T-helper 9 cell (primary cell): ENCODE data around the gene FTMT.
"Not testable (repeated sequence)": the region's sequence is repeated elsewhere in the genome, so short reads cannot be mapped to it uniquely, and the experiment has no call there.

Experiments
- DNase-seq: peaks from one replicate; pipeline ENCODE4 v3.0.0-alpha.2; 2020
- total RNA-seq, 2 donors: gene quantifications; one replicate each; lab custom pipeline; 2026; lab: John Stamatoyannopoulos, UW

The FTMT gene
- 0 reads per million in 2 donors for total RNA-seq

DNA sequence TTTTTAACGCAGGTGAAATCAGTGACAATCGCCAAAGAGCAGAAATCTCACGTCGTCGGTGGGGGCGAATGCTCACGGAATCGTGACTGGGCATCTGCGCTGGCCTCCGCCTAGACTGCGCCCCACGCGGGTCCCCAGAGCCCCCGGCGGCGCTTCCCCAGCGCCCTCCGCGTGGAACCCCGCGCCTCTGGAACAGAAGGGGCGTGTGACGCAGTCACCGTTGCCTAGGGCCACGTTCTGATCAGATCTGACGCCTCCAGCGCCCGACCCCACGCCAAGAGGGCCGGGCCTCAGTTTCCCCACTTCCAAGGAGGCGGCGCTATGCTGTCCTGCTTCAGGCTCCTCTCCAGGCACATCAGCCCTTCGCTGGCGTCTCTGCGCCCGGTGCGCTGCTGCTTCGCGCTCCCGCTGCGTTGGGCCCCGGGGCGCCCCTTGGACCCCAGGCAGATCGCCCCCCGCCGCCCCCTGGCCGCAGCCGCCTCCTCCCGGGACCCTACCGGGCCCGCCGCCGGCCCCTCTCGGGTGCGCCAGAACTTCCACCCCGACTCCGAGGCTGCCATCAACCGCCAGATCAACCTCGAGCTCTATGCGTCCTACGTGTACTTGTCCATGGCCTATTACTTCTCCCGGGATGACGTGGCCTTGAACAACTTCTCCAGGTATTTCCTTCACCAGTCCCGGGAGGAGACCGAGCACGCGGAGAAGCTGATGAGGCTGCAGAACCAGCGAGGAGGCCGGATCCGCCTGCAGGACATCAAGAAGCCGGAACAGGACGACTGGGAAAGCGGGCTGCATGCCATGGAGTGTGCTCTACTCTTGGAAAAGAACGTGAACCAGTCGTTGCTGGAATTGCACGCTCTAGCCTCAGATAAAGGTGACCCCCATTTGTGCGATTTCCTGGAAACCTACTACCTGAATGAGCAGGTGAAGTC is at the start of gene FTMT:
FTMT (plus strand) TSS at position 240 of the 932 bp plus-strand sequence; CDS start at position 322, 82 bp downstream.
- no peak for DNase-seq

DNA sequence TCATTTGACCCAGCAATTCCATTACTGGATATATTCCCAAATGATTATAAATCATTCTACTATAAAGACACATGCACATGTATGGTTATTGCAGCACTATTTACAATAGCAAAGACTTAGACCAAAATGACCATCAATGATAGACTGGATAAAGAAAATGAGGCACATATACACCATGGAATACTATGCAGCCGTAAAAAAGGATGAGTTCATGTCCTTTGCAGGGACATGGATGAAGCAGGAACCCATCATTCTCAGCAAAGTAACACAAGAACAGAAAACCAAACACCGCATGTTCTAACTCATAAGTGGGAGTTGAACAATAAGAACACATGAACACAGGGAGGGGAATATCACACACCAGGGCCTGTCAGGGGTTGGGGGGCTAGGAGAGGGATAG is 46.4 kb upstream of the FTMT start:
- not testable (repeated sequence) for DNase-seq

DNA sequence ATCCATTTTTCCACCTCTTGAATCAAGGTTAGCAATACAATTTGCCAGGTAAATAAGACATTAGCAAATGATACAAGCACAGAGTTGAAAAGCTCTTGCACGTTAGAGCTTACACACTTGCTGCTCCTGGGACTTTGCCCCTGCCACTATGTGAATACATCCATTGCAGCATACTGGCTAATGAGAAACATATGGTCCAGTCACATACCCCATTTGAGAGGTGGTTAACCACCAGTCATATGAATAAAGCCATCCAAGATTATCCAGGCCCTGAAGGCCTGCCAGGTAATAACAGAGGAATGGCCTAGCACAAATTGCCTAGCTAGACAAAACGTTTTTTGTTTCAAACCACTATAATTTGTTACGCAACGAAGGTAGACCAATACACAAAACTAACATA is 45.8 kb upstream of the FTMT start:
- DNase-seq = no peak

DNA sequence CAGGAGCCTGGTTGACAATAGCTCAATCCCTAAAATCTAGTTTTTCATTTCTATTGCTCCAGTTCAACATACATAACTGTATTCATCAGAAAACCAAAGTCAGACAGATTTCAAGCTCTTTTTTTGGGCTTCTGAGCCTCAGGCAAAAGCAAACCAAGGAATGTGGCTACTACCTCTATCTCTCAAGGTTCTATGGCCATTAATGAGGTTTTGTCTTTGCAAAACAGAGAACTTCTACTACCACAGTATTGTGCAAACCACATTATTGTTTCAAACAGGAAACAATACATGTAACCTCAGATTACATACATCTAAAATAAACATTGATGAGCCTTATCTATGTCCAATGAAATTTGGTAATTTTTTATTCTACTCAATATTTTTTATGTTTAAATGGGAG is 35.5 kb upstream of the FTMT start:
- DNase-seq = no peak

DNA sequence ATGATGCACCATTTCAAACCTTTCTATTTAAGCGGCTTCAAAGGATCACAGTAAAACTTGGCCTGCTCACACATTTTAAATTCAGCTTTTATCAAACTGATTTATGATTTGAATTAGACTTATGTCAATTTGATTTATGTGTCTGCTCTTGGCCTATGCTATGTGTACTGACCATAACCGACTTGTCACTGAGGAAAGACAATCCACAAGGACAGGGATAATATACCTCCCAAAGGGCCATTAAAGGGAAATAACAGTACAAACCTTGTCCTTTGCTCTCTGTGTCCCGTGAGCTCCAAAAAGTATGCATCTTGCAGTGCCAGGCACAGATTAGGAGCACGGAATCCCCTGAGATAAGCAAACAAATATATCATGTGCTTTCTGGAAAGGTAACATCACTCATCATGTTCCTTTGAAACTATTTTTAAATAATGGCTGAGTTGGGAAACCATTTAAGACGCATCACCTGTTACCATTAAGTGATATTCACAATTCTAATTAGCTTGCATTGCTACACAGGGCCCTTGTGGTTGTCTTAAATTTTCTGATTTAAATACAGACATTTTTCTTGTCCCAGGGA is 31.9 kb upstream of the FTMT start:
- no peak for DNase-seq

DNA sequence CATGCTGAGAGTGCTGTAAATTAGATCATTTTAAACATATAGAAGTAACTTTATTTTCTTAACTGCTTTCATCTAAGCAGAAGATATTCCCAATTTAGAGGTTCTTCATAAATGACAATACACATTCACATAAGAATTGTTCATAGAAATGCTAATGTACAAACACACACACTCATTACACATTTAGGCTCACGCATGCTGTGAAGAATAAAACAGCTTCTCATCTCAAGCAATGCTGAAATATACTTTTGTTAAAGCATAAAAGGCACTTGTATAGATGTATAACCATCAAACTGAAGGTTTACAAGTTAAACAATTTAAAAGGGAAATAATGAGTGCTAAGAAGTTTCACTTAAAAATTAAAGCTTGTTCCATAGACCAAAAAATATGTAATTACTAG is 18.1 kb upstream of the FTMT start:
- no peak for DNase-seq

DNA sequence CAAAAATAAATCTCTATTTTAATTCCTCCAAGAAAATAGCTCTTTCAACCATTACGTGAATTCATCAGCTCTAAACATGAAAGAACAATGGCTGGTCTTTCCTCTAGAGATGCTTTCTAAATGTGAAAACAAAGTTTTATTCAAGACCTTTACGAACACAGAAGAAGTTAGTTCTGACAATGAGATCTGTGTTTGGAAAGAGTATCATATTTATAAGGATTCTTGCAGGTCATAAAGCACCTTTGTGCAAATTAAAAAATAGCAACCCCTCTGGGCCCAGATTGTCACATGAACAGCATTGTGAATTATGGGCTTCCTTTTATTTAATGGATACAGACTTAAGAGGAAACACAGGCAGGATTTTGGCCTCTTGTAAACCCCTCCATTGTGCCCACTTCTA is 17.7 kb upstream of the FTMT start:
- DNase-seq = no peak

DNA sequence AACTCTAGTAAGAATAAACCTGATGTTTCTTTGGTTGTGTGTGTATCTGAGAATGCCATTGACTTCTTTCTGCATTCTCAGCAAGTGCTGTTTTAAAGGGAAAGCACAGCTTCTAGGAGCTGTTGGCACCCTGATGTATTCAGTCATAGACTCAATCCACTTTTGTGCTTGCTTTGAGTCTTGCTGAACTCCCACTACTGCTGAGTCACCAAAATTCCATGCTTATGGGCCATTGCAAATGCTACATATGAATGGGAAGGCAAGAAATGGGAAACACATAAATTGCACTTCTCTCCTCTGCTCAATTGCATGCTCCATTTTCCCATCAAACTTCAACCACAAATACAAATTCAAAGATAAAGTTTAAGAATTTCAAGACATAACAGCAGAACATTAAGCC is 9.8 kb upstream of the FTMT start:
- DNase-seq = no peak

DNA sequence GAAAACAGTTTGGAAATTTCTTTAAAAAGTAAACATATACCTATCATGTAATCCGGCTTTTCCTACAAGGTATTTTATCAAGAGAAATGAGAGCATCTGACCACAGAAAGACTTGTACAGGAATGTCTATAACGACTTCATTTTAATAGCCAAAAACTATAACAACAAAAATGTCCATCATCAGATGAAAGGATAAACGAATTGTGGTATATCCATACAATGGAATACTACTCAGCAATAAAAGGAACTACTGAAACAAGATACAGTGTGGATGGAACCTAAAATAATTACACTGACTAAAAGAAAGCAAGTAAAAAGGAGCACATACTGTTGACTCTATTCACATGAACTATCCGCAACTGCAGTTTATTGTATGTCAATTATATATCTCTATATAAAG is 1.4 kb upstream of the FTMT start:
- DNase-seq = no peak

DNA sequence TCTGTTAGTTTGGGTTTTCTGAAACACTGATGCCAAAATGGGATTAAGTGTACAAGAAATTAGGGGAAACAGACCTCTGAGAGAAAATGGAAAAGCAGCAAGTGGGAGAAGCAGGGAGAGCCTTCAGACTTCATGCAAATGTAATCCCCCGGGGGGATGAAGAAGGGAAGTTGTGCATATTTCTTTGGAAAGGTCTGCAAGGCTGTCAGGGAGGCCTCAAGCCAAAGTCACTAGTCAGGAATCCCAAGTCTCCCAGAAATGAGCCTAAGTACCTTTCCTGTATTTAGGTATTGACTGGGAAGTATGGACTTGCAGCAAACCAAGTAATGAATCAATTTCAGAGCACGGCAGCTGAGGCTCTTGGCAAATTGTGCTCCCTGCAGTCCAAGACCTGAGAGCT is 2.2 kb downstream of the FTMT start:
- DNase-seq = no peak

DNA sequence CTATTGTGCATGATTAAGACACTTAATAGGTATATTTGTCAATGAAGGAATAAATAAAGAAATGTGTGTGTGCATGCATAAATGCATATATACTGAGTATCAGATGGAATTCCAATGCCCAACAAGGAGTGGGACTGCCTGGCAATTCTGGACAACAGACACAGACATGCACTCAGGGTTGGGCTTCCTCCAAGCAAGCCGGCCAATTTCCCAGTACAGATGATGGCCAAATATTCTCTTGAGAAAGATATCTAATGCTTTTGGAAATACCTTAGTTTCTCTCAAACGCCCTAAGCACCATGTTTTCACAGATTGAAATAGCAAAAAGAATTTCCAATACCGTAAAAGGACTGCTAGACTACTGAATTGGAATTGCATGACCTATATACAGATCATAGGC is 11.1 kb downstream of the FTMT start:
- DNase-seq = no peak

DNA sequence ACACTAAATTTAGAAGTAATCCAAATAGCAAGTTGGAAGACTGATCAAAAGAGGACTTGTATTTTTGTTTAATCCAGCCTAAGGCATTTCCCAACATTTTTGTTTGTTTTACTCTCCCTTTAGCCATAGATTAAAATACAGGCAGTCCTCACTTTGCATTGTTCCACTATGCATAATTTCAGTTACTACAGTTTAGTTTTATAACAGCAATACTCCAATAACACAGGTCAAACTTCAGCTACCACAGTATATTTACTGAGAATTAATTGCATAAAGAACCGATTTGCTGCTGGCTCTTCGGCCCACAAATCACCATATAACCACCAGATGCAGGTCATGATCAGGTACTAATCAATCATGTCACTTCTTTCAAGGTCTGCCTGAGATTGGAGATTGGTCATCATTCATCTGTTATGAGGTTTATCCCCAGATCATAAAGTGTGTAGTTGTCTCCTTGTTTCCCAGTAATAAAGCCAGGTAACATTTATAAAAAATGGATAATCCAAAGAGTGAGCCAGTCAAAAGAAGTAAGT is 12.1 kb downstream of the FTMT start:
- DNase-seq = no peak

DNA sequence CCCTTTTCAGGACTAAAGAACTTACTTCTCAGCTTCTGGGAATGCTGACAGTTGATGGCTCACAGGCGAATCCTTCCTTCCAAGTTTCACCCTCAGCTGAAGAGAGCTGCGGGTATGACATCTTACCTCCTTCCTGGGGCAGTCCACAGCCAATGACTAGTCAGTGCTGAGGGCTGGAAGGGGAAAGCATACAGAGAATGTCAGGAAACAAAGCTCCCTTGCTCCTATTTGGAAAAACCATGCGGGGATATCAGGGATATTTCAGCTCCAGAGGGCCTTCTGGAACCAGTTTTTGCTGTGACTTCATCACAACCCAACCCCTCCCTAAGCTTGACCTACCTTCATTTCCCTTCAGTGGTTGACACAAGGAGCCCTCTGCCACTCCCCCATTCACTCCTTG is 15.7 kb downstream of the FTMT start:
- DNase-seq = no peak

DNA sequence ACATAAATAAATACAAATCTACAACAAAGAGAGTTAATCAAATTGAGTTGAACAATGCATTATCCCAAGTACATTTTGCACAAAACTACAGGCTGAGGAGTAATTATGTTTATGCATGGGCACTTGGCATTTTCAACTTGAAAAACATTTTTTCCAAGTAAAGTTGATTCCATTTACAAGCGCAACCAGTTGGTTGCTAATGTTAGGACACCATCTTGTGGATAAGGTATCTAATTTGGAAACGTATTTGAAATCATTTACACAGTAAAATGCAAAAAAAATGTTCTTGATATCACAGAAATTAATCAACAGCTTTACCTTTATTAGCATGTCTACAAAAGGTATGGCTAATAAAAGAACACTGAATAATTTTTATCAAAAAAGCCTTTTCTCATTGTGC is 18.8 kb downstream of the FTMT start:
- no peak for DNase-seq

DNA sequence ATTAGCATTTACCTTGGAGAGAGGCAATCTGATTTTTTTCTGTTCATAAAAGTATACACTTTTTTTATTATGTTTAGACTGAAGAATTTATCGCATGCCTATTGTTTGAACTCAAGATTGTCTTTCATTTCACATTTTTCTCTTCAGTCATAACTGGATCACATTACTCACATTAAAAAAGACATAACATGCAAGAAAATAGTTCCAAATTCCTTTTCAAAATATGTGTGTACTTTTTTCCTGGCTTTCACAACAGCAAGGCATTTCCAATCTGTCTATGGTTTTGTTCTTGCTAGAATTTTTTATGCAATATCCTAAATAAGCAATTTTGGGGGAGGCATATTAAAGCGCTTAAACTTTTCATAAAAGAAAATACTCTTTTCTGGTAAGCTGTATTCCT is 21.2 kb downstream of the FTMT start:
- no peak for DNase-seq

DNA sequence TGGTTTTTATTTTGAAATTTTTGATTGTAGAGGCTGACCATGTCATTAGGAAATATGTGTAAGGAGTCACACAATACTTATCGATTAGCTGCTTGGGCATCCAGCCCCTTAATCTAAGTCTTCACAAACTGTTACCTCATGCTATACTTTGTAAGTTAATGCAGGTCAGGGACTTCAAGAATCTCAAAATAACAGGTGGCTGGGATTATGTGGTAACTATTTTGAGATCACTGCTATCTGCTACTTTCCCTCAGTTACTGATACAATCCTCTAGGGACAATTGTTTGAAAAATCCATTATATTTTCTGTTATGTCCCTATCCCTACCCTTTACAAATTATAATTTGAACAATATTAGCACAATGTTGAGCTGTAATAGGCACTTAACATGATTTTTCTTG is 21.7 kb downstream of the FTMT start:
- DNase-seq = no peak

DNA sequence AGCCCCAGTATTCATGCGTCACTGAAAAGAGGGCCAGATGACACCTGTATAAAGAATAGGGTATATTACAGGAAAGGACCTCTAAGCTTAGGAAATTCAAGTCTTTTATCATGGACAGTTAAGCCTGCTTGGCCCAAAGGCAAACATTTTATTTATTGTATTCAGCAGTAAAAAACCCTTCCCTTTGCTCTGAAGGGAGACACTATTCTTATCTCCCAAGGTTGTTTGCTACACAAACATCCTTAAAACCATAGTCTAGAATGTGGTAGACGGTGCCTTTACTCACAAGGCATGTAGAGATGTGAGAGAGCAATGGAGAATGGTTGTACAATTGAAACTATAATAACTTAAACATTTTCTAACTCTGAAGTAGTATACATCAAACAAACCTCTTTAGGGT is 33.9 kb downstream of the FTMT start:
- DNase-seq = no peak

DNA sequence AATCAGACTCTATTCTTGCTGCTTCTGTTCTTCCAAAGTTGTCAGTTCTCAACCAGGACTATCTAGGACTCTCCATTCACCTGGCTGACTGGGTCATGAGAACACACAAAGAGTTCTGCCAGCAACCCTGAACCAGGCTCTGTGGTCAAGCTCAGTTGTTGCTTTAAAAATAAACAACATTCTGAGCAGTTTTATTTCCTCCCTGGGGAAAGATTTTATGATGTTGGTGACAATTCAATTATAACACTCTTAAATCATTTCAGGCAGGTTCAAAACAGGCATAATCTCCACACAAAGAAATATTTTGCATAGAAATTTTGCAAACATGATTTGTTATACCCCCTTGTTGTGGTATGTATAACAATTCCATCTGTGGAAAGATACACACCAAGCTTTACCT is 36.0 kb downstream of the FTMT start:
- DNase-seq = no peak

DNA sequence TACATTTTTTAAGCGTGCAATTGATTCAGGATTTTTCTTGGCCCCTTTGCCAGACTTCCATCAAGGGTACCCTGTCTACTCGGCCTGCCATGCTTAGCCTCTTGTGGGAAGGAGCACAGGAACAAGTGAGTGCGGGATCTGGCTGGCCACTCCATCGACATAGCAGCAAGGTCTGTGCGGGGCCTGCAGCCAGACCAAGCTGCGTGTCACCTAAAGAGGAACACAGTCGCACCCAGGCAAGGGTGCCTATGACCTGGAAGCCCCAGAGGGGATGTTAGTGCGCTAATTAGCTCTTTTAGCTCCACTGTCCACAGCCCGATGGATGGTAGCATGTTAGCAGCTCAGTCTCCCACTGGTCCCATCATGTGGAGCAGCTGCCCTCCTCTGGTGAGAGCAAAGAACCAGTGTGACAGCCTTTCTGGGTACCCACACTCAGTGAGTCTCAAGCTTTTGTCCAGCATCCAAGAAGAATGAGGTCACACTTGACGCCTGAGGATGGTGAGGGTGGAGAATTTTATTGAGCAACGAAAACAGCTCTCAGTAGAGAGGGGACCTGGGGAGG is 38.7 kb downstream of the FTMT start:
- DNase-seq = no peak

DNA sequence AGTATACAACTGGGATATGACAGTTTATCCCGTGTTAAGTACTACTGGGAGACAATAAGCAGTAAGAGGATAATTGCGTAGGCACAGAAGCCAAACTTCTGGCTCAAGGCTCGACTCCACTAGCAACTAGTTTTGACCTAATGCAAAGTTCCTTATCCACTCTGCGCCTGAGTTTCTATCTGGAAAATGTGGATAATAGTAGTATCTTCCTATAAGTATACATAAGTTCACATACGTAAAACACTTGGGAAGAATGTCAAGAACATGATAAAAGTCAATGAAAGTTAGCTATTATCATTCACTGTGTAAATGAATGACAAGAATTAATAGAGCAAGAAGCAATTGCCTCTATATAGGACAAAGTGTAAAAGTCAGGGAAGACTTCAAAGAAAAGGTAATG is 45.7 kb downstream of the FTMT start:
- DNase-seq = no peak

DNA sequence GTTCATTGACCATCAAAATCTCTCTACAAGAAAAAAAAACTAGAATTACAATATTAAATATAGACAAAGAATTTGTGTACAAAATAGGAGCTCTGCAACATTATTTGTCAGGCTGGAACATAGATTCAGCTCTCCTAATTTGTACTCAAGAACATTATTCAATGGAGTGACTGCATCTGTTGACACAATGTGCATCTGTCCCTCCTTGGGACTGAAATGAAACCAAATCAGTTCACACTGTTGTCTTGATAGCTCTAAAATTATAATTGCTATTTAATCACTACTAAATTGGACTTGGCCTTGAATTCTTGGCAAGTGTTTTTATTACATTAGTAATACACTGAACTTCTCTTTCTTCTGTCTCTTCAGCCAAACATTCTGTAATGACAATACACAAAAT is 47.7 kb downstream of the FTMT start:
- DNase-seq = no peak
